Stimulated activated CD4-positive, alpha-beta T cell treated with anti-CD3 and anti-CD28 coated beads, Interleukin-2, amount 100 ng/mL, for 4 hours (primary cell): ENCODE results near the gene CASKIN1.
A peak's percentile ranks its signal among the peaks of the same experiment; 100 is the strongest.
"Not testable (repeated sequence)": the region's sequence is repeated elsewhere in the genome, so short reads cannot be mapped to it uniquely, and the experiment has no call there.

Experiments used
- DNase-seq: peaks from one replicate; pipeline ENCODE4 v3.0.0-alpha.2; 2020; ENCODE audit warnings: low read depth

Gene CASKIN1

DNA sequence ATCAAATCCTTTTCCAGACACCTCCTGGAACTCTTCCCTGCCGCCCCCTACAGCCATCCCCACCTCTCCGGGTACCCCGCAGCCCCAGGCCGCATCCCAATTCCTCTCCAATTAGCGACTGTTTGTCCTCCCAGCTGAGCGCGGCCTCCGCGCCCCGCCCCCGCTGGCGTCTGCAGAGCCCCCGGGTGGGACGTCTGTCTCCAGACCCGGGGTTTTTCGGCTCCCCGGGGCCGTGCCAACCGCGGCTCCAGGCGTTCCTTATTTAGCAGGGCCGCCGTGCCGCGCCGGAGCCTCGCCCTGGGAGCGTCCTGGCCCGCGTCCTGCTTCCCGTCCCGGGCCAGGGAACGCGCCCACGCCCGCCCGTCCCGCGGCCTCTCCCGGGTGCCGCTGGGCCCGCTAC is 61.3 kb downstream of the CASKIN1 start:
- not testable (repeated sequence) for DNase-seq

DNA sequence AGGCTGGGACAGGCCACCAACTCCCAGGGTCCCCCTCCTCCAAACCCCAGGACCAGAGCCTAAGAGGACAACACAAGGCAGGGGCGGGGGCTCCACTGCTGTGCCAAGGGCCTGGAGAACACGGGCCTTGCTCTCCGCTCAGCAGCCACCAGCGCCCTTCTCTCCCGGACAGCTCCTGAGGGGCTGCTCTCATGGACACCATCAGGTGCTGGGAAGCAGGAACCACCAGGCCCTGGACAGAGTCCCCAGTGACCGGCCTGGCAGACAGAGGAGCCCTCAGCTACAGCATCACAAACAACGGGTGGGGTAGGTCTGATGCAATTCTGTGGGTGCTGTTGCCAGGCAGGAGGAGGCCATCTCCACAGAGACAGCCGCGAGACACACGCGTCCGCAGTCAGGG is 62.6 kb downstream of the CASKIN1 start:
- DNase-seq: not testable (repeated sequence)

DNA sequence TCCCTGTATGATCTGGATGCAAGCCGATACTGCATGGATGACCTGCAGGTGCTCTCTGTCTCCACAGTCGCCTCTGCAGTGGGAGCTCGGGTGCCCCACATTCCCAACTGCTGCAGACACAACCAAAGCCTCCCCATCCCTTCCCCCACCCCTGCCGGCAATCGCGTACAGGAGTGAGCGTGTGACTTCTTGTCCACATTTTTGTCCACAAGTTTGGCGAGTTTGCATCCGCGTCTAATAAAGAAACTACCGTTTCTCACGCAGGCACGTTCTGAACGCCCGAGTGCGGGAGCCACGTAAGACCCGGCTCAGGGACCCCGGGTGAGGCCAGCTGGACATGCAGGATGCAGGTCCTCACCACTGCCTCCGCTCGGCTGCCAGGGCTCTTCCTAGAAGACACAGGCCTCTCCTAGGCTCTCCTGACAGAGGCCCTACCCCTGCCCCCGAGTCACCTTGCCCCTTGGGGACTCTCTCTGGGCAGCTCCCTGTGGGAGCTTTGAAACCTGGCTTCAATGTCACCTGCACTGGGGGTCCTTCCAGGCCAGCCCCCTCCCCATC is 66.4 kb downstream of the CASKIN1 start:
- not testable (repeated sequence) for DNase-seq

DNA sequence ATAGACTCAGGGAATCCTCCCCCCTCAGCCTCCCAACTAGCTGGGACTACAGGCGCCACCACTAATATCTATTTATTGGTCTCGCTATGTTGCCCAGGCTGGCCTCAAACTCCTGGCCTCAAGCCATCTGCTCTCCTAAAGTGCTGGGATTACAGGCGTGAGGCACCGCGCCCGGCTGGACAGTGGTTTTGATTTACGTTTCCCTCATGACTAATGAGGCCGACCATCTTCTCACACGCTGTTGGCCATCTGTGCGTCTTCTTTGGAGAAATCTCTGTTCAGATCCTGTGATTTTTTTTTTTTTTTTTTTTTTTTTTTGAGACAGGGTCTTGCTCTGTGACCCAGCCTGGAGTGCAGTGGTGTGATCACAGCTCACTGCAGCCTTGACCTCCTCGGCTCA is 67.2 kb downstream of the CASKIN1 start:
- DNase-seq: not testable (repeated sequence)

DNA sequence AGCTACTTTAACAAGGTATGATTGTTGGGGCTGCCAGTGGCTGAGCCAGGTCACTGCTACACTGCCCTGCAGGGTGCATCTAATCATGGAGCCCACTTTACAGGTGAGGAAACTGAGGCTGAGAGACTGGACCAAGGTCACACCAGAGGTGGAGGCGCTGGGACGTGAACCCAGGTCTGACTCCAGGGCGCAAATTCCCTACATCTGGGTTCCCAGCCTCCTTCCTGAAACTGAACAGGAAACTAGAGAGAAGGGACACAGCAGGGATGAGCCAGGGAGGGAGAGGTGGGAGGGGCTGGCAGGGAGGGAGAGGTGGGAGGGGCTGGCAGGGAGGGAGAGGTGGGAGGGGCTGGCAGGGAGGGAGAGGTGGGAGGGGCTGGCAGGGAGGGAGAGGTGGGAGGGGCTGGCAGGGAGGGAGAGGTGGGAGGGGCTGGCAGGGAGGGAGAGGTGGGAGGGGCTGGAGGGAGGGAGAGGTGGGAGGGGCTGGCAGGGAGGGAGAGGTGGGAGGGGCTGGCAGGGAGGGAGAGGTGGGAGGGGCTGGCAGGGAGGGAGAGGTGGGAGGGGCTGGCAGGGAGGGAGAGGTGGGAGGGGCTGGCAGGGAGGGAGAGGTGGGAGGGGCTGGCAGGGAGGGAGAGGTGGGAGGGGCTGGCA is 68.7 kb downstream of the CASKIN1 start:
- DNase-seq: peak; percentile 29
